H1 (cell line): Measurements from ENCODE around the gene HDAC8.
"Not testable (repeated sequence)": the region's sequence is repeated elsewhere in the genome, so short reads cannot be mapped to it uniquely, and the experiment has no call there.

Source experiments
- CBX8 ChIP-seq: fragments of 300-800, 300-1000 bp; sonication (generic); IDR thresholded peaks from 2 replicates; pipeline ENCODE4 v1.7.1; 2016; ENCODE audit warnings: low read depth, low read length, borderline replicate concordance
- CEBPB ChIP-seq: IDR thresholded peaks from 2 replicates; pipeline ENCODE4 v1.6.1; 2012; ENCODE audit warnings: low read depth, low read length
- GABPA ChIP-seq: IDR thresholded peaks from 2 replicates; pipeline ENCODE4 v1.6.1; 2011; ENCODE audit warnings: mild to moderate bottlenecking, low read length, moderate library complexity, borderline replicate concordance; ENCODE audit not compliant: insufficient read depth
- GTF2F1 ChIP-seq: IDR thresholded peaks from 2 replicates; pipeline ENCODE4 v1.6.1; 2012; ENCODE audit warnings: low read depth, low read length, improper control_type of control experiment, borderline replicate concordance
- POLR2A ChIP-seq, 2 experiments: IDR thresholded peaks; 1 replicate in 1 of 2; 2 replicates in 1 of 2; pipeline ENCODE4 v1.6.1; 2011; ENCODE audit warnings: low read depth in 2 of 2, low read length in 2 of 2, mild to moderate bottlenecking in 2 of 2; ENCODE audit errors: control extremely low read depth in 1 of 2
- RNF2 ChIP-seq: fragments of 200-900, 300-1000 bp; sonication (generic); IDR thresholded peaks from 2 replicates; pipeline ENCODE4 v1.7.1; 2016; ENCODE audit warnings: borderline replicate concordance, low read depth, mild to moderate bottlenecking, antibody characterized with exemption, low read length; ENCODE audit not compliant: poor library complexity, severe bottlenecking; ENCODE audit errors: missing control alignments
- SP1 ChIP-seq: IDR thresholded peaks from 2 replicates; pipeline ENCODE4 v1.6.1; 2011; ENCODE audit warnings: low read depth, low read length
- TEAD4 ChIP-seq: IDR thresholded peaks from 2 replicates; pipeline ENCODE4 v1.6.1; 2012; ENCODE audit warnings: low read depth, low read length, inconsistent platforms, mixed read lengths
- ZNF274 ChIP-seq: IDR thresholded peaks from 2 replicates; pipeline ENCODE4 v1.7.0; 2012; ENCODE audit warnings: low read length, borderline replicate concordance; ENCODE audit errors: extremely low read depth
- TF ChIP-seq, protein P1 (sequence below), 3 experiments: IDR thresholded peaks; 1 replicate in 2 of 3; 2 replicates in 1 of 3; pipeline versions ENCODE4 v1.5.1 to v1.6.1; 2011; ENCODE audit warnings: low read length in 3 of 3, mild to moderate bottlenecking in 3 of 3, inconsistent platforms in 2 of 3, low read depth in 1 of 3, moderate library complexity in 1 of 3; ENCODE audit not compliant: insufficient read depth in 1 of 3; ENCODE audit errors: control extremely low read depth in 1 of 3

- not testable (repeated sequence) for TF ChIP-seq RNF2; ZNF274; SP1; CEBPB; TEAD4; POLR2A (IDR thresholded peaks at IDR 0.05; ENCODE audit: control extremely low read depth in 1 of 2, low read depth in 2 of 2, low read length in 2 of 2); GTF2F1; CBX8; GABPA
- TF ChIP-seq, protein P1, sequence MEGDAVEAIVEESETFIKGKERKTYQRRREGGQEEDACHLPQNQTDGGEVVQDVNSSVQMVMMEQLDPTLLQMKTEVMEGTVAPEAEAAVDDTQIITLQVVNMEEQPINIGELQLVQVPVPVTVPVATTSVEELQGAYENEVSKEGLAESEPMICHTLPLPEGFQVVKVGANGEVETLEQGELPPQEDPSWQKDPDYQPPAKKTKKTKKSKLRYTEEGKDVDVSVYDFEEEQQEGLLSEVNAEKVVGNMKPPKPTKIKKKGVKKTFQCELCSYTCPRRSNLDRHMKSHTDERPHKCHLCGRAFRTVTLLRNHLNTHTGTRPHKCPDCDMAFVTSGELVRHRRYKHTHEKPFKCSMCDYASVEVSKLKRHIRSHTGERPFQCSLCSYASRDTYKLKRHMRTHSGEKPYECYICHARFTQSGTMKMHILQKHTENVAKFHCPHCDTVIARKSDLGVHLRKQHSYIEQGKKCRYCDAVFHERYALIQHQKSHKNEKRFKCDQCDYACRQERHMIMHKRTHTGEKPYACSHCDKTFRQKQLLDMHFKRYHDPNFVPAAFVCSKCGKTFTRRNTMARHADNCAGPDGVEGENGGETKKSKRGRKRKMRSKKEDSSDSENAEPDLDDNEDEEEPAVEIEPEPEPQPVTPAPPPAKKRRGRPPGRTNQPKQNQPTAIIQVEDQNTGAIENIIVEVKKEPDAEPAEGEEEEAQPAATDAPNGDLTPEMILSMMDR (IDR thresholded peaks at IDR 0.05; ENCODE audit: control extremely low read depth in 1 of 3, insufficient read depth in 1 of 3, low read depth in 1 of 3, low read length in 3 of 3): not testable (repeated sequence)
Measured at GRCh38 chrX:72490221-72490620, 82.4 kb downstream of the HDAC8 start.
